ENCODE measurements around the gene NPIPB4.
"Not testable (repeated sequence)": the region's sequence is repeated elsewhere in the genome, so short reads cannot be mapped to it uniquely, and the experiment has no call there.

Gene NPIPB4

GRCh38 chr16:21857656-21858055 is at the start of gene NPIPB4:
NPIPB4 (minus strand) TSS chr16:21857756; CDS start chr16:21857378, 378 bp downstream.
- DNase-seq (ENCODE audit: low read depth): not testable (repeated sequence)

GRCh38 chr16:21898998-21899397 is 41.4 kb upstream of the NPIPB4 start:
- not testable (repeated sequence) for DNase-seq (ENCODE audit: low read depth)

- not testable (repeated sequence) for DNase-seq (ENCODE audit: low read depth)
These were observed 24.4 kb upstream of the NPIPB4 start for GRCh38 chr16:21881988-21882387.

GRCh38 chr16:21837186-21837585 is 20.4 kb downstream of the NPIPB4 start:
- DNase-seq (ENCODE audit: low read depth): not testable (repeated sequence)

GRCh38 chr16:21836334-21836733 is 21.2 kb downstream of the NPIPB4 start:
- DNase-seq (ENCODE audit: low read depth): not testable (repeated sequence)

GRCh38 chr16:21835747-21836146 is 21.8 kb downstream of the NPIPB4 start:
- DNase-seq (ENCODE audit: low read depth): not testable (repeated sequence)

GRCh38 chr16:21834211-21834610 is 23.3 kb downstream of the NPIPB4 start:
- not testable (repeated sequence) for DNase-seq (ENCODE audit: low read depth)

GRCh38 chr16:21829929-21830328 is 27.6 kb downstream of the NPIPB4 start:
- not testable (repeated sequence) for DNase-seq (ENCODE audit: low read depth)

GRCh38 chr16:21826067-21826706 is 31.4 kb downstream of the NPIPB4 start:
- not testable (repeated sequence) for DNase-seq (ENCODE audit: low read depth)

- DNase-seq (ENCODE audit: low read depth): not testable (repeated sequence)
These were observed 32.0 kb downstream of the NPIPB4 start for GRCh38 chr16:21825526-21825925.

GRCh38 chr16:21823258-21823657 is 34.3 kb downstream of the NPIPB4 start:
- DNase-seq (ENCODE audit: low read depth): not testable (repeated sequence)

GRCh38 chr16:21820908-21821465 is 36.6 kb downstream of the NPIPB4 start:
- DNase-seq (ENCODE audit: low read depth): not testable (repeated sequence)

- DNase-seq (ENCODE audit: low read depth): peak; percentile 63
These were observed 37.3 kb downstream of the NPIPB4 start for GRCh38 chr16:21820028-21820907.

- not testable (repeated sequence) for DNase-seq (ENCODE audit: low read depth)
These were observed 37.9 kb downstream of the NPIPB4 start for GRCh38 chr16:21819617-21820016.

GRCh38 chr16:21817012-21817411 is 40.5 kb downstream of the NPIPB4 start:
- DNase-seq (ENCODE audit: low read depth): not testable (repeated sequence)

GRCh38 chr16:21815694-21816093 is 41.9 kb downstream of the NPIPB4 start:
- not testable (repeated sequence) for DNase-seq (ENCODE audit: low read depth)

GRCh38 chr16:21802375-21802663 is 55.2 kb downstream of the NPIPB4 start:
- not testable (repeated sequence) for DNase-seq (ENCODE audit: low read depth)

GRCh38 chr16:21801538-21802374 is 55.8 kb downstream of the NPIPB4 start:
- not testable (repeated sequence) for DNase-seq (ENCODE audit: low read depth)

GRCh38 chr16:21798601-21799000 is 59.0 kb downstream of the NPIPB4 start:
- DNase-seq (ENCODE audit: low read depth): not testable (repeated sequence)

- not testable (repeated sequence) for DNase-seq (ENCODE audit: low read depth)
These were observed 64.2 kb downstream of the NPIPB4 start for GRCh38 chr16:21793310-21793709.

GRCh38 chr16:21790506-21790905 is 67.0 kb downstream of the NPIPB4 start:
- not testable (repeated sequence) for DNase-seq (ENCODE audit: low read depth)

Measured in CMK (cell line).